ENCODE results near the gene MUC3A.
"Not testable (repeated sequence)": the region's sequence is repeated elsewhere in the genome, so short reads cannot be mapped to it uniquely, and the experiment has no call there.

MUC3A gene

DNA sequence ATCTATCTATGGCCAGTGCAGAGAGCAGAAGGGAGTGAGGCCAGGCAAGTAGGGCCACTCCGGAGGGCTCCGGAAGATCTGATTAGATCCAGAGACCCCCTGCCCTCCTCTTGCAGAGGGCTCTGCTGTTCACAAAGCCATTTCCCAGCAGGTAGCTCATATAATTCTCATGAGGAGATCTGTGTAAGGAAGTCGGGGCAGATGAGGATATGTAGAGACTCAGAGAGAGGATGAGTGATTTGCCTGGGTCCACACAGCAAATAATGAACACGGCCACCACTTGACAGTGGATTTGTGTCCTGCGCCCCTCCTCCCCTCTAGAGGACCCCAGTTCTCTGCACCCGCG lies 22.6 kb downstream of the MUC3A start:
- DNase-seq (ENCODE audit: extremely low read depth, low read depth) = no peak
- TF ChIP-seq, protein P1, sequence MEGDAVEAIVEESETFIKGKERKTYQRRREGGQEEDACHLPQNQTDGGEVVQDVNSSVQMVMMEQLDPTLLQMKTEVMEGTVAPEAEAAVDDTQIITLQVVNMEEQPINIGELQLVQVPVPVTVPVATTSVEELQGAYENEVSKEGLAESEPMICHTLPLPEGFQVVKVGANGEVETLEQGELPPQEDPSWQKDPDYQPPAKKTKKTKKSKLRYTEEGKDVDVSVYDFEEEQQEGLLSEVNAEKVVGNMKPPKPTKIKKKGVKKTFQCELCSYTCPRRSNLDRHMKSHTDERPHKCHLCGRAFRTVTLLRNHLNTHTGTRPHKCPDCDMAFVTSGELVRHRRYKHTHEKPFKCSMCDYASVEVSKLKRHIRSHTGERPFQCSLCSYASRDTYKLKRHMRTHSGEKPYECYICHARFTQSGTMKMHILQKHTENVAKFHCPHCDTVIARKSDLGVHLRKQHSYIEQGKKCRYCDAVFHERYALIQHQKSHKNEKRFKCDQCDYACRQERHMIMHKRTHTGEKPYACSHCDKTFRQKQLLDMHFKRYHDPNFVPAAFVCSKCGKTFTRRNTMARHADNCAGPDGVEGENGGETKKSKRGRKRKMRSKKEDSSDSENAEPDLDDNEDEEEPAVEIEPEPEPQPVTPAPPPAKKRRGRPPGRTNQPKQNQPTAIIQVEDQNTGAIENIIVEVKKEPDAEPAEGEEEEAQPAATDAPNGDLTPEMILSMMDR (IDR thresholded peaks at IDR 0.05; ENCODE audit: low read depth, low read length, missing control alignments) = no peak
- H3K4me3 ChIP-seq (replicated peaks; ENCODE audit: low read depth, low read length) = no peak overlapping the region

DNA sequence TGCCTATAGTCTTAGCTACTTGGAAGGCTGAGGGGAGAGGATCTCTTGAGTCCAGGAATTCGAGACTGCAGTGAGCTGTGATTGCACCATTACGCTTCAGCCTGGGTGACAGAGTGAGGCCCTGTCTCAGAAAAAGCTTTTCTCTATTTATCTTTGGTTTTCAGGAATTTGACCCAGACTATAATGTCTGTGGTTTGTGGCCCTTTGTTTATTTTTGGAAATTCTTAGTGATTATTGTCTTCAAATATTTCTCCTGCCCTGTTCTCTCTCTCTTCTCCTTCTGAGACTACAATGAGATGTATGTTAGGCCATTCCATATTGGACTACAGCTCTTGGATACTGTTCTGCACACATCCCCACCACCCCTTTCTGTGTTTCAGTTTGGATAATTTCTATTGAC lies 24.7 kb downstream of the MUC3A start:
- H3K4me3 ChIP-seq (replicated peaks; ENCODE audit: low read depth, low read length) = no peak overlapping the region
- TF ChIP-seq, protein P1 (IDR thresholded peaks at IDR 0.05; ENCODE audit: low read depth, low read length, missing control alignments) = no peak
- no peak for DNase-seq (ENCODE audit: extremely low read depth, low read depth)

- TF ChIP-seq, protein P1 (IDR thresholded peaks at IDR 0.05; ENCODE audit: low read depth, low read length, missing control alignments) = no peak
- no peak overlapping the region for H3K4me3 ChIP-seq (replicated peaks; ENCODE audit: low read depth, low read length)
- DNase-seq (ENCODE audit: extremely low read depth, low read depth) = no peak
Measured at GRCh38 chr7:100975371-100975821, 26.1 kb downstream of the MUC3A start.

- TF ChIP-seq, protein P1 (IDR thresholded peaks at IDR 0.05; ENCODE audit: low read depth, low read length, missing control alignments) = no peak
- DNase-seq (ENCODE audit: extremely low read depth, low read depth) = no peak
- no peak overlapping the region for H3K4me3 ChIP-seq (replicated peaks; ENCODE audit: low read depth, low read length)
Measured at GRCh38 chr7:100978300-100978699, 29.0 kb downstream of the MUC3A start.

DNA sequence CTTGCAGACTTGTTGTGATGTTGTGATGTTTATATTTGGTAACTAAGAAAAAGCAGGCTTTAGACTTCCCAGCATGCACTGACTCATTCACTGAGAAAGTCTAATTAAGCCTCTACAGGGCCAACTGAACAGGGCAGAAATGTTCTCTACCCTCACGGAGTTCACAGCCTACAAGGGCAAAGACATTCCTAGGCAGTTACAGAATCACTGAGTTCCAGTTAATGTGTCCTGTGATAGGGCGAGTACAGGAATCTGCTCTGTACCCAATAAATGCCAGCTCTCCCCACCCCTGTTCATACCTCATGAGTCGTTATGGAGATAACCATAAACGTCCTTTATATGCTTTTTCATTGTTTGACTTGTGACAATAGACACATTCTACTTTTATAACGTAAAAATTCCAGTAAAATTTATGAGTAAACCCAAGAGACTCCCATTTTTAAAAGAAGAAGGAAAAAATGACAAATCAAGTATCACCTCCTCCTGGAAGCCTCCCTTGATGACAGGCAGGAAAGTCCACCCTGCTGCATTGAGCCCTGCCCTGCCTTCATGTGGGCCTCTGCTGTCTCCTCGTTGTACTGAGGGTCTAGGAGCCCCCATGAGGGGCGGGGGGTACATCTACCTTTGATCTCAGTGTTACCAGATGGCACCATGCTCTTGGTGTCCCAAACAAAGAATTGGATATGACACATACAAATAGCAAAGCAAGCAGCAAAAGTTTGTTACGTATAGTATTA lies 34.3 kb downstream of the MUC3A start:
- TF ChIP-seq, protein P1 (IDR thresholded peaks at IDR 0.05; ENCODE audit: low read depth, low read length, missing control alignments) = no peak
- no peak overlapping the region for H3K4me3 ChIP-seq (replicated peaks; ENCODE audit: low read depth, low read length)
- DNase-seq (ENCODE audit: extremely low read depth, low read depth) = no peak

GRCh38 chr7:100984241-100984918 lies 35.0 kb downstream of the MUC3A start:
- DNase-seq (ENCODE audit: extremely low read depth, low read depth); H3K4me3 ChIP-seq (replicated peaks; ENCODE audit: low read depth, low read length): not testable (repeated sequence)

GRCh38 chr7:100985033-100985797 lies 35.9 kb downstream of the MUC3A start:
- H3K4me3 ChIP-seq (replicated peaks; ENCODE audit: low read depth, low read length); DNase-seq (ENCODE audit: extremely low read depth, low read depth): not testable (repeated sequence)
